HCT116 (cell line): ENCODE results near the gene HSP90AB1. TPM values are rescaled to one million over a fixed set of nuclear protein-coding genes. Genes with fewer than 3 reads are reported as not detected.
A peak's percentile ranks its signal among the peaks of the same experiment; 100 is the strongest.

ENCODE experiments used
- ATAC-seq: fragments of 200-7000 bp; cut with Tn5 transposase; 2 replicates; pipeline ENCODE4 v1.9.1; 2020; ENCODE audit warnings: mild to moderate bottlenecking, moderate library complexity
- BruUV-seq: library from RNA; stranded (reverse); fragments of 400-500 nt; replicated peaks from 2 replicates; lab custom pipeline; 2021; lab: Mats Ljungman, UMichigan
- CTCF ChIA-PET: fragments of 300-600 bp; sonication (Branson Sonifier 250); formaldehyde crosslinking; loops from one replicate; lab custom pipeline; 2021; ENCODE audit warnings: antibody characterized with exemption; lab: Charles Lee
- POLR2A ChIA-PET: fragments of 300-600, 350-600 bp; sonication (Branson Sonifier 250); formaldehyde crosslinking; loops from one replicate; lab custom pipeline; 2021; ENCODE audit warnings: antibody characterized with exemption; lab: Charles Lee
- RAD21 ChIA-PET, 2 experiments: fragments of 300-600 bp; sonication (Branson Sonifier 250); formaldehyde crosslinking; loops; one replicate each; lab custom pipeline; 2023; ENCODE audit warnings: low total read pairs in 2 of 2; ENCODE audit not compliant: uncharacterized antibody in 2 of 2, unreplicated experiment in 2 of 2, low non-redundant PET in 1 of 2; lab: Charles Lee
- DNase-seq: peaks from one replicate; pipeline ENCODE4 v3.0.0-alpha.2; 2010; ENCODE audit warnings: low read depth, low spot score
- H2AFZ ChIP-seq: fragments of 200-600 bp; shearing (Covaris generic), sonication (generic); 2 replicates; pipeline ENCODE4 v1.6.1; 2017; ENCODE audit warnings: low read depth, mixed run types, mixed read lengths, antibody characterized with exemption, low read length; ENCODE audit not compliant: poor library complexity, severe bottlenecking
- H3K27ac ChIP-seq: 2 replicates; pipeline ENCODE4 v1.5.1; 2012; ENCODE audit warnings: low read depth, low read length
- H3K27me3 ChIP-seq: fragments of 200-600 bp; sonication (generic); 2 replicates; pipeline ENCODE4 v1.6.1; 2016; ENCODE audit warnings: mixed run types, low read length, mixed read lengths; ENCODE audit not compliant: insufficient read depth
- H3K36me3 ChIP-seq, 2 experiments: fragments of 200-500 bp in 1 of 2; fragments of 200-600 bp in 1 of 2; sonication (Bioruptor generic) in 1 of 2; sonication (generic) in 1 of 2; 2 replicates each; pipeline versions ENCODE4 v1.5.1 to v1.6.1; 2014 to 2016; ENCODE audit warnings: low read length in 2 of 2, inconsistent platforms in 1 of 2, mixed read lengths in 1 of 2, mixed run types in 1 of 2; ENCODE audit not compliant: insufficient read depth in 2 of 2, control insufficient read depth in 1 of 2
- H3K4me1 ChIP-seq, 2 experiments: fragments of 200-600 bp in 1 of 2; sonication (generic) in 1 of 2; 2 replicates each; pipeline versions ENCODE4 v1.5.1 to v1.6.1; 2012 to 2017; ENCODE audit warnings: low read length in 2 of 2, inconsistent platforms in 1 of 2, mild to moderate bottlenecking in 1 of 2, mixed read lengths in 1 of 2, mixed run types in 1 of 2, moderate library complexity in 1 of 2; ENCODE audit not compliant: insufficient read depth in 2 of 2, control insufficient read depth in 1 of 2
- H3K4me2 ChIP-seq: fragments of 200-600 bp; sonication (generic); 2 replicates; pipeline ENCODE4 v1.6.1; 2017; ENCODE audit warnings: mixed run types, low read length, mixed read lengths
- H3K4me3 ChIP-seq, 2 experiments: fragments of 200-600 bp in 1 of 2; sonication (generic) in 1 of 2; replicated peaks in 1 of 2; 2 replicates each; pipeline ENCODE4 v1.5.1; 2011 to 2016; ENCODE audit warnings: low read length in 2 of 2, control low read depth in 1 of 2, low read depth in 1 of 2, mild to moderate bottlenecking in 1 of 2, mixed read lengths in 1 of 2, mixed run types in 1 of 2
- H3K79me2 ChIP-seq: fragments of 200-600 bp; sonication (generic); 2 replicates; pipeline ENCODE4 v1.6.1; 2017; ENCODE audit warnings: mild to moderate bottlenecking, mixed run types, low read length, moderate library complexity, mixed read lengths; ENCODE audit not compliant: insufficient read depth
- H3K9ac ChIP-seq: fragments of 200-600 bp; sonication (generic); 2 replicates; pipeline ENCODE4 v1.6.1; 2016; ENCODE audit warnings: low read length, mixed read lengths
- H3K9me2 ChIP-seq: fragments of 200-600 bp; sonication (generic), shearing (Covaris generic); 2 replicates; pipeline ENCODE4 v1.6.1; 2017; ENCODE audit warnings: mixed run types, mild to moderate bottlenecking, moderate library complexity; ENCODE audit not compliant: insufficient read depth
- H3K9me3 ChIP-seq, 2 experiments: fragments of 200-500 bp in 1 of 2; fragments of 200-600 bp in 1 of 2; sonication (Bioruptor generic) in 1 of 2; sonication (generic) in 1 of 2; 2 replicates each; pipeline ENCODE4 v1.6.1; 2014 to 2017; ENCODE audit warnings: low read length in 2 of 2, mixed read lengths in 2 of 2, inconsistent platforms in 1 of 2, low read depth in 1 of 2, mild to moderate bottlenecking in 1 of 2, mixed run types in 1 of 2, moderate library complexity in 1 of 2; ENCODE audit not compliant: control insufficient read depth in 1 of 2, insufficient read depth in 1 of 2
- H4K20me1 ChIP-seq: fragments of 200-600 bp; sonication (generic), shearing (Covaris generic); 2 replicates; pipeline ENCODE4 v1.6.1; 2017; ENCODE audit warnings: mixed run types, mild to moderate bottlenecking, moderate library complexity; ENCODE audit not compliant: insufficient read depth
- CBX3 ChIP-seq: IDR thresholded peaks from 2 replicates; pipeline ENCODE4 v1.6.1; 2012; ENCODE audit warnings: low read depth
- CEBPB ChIP-seq: IDR thresholded peaks from 2 replicates; pipeline ENCODE4 v1.6.1; 2012; ENCODE audit warnings: low read depth
- EGR1 ChIP-seq: IDR thresholded peaks from 2 replicates; pipeline ENCODE4 v1.6.1; 2012; ENCODE audit warnings: low read depth
- ELF1 ChIP-seq: IDR thresholded peaks from 2 replicates; pipeline ENCODE4 v1.6.1; 2012; ENCODE audit warnings: low read depth, borderline replicate concordance
- EZH2 ChIP-seq: fragments of 200-600 bp; sonication (generic); IDR thresholded peaks from 2 replicates; pipeline ENCODE4 v1.6.1; 2017; ENCODE audit warnings: antibody characterized with exemption, mixed run types
- EZH2phosphoT487 ChIP-seq: fragments of 200-600 bp; IDR thresholded peaks from 2 replicates; pipeline ENCODE4 v1.6.1; 2018; ENCODE audit warnings: antibody characterized with exemption, borderline replicate concordance
- FOSL1 ChIP-seq: IDR thresholded peaks from 2 replicates; pipeline ENCODE4 v1.6.1; 2012; ENCODE audit warnings: low read depth
- JUND ChIP-seq: IDR thresholded peaks from 2 replicates; pipeline ENCODE4 v1.6.1; 2012
- POLR2A ChIP-seq: IDR thresholded peaks from 2 replicates; pipeline ENCODE4 v1.7.0; 2011; ENCODE audit warnings: borderline replicate concordance; ENCODE audit not compliant: insufficient read depth, insufficient read length; ENCODE audit errors: extremely low read depth
- SRF ChIP-seq: IDR thresholded peaks from 2 replicates; pipeline ENCODE4 v1.6.1; 2012; ENCODE audit warnings: low read depth
- TCF7L2 ChIP-seq: IDR thresholded peaks from 2 replicates; pipeline ENCODE4 v1.7.0; 2011; ENCODE audit warnings: borderline replicate concordance, inconsistent platforms; ENCODE audit not compliant: insufficient read depth, insufficient read length; ENCODE audit errors: extremely low read depth
- ZFX ChIP-seq: fragments of 450-650 bp; IDR thresholded peaks from 2 replicates; pipeline ENCODE4 v1.6.1; 2017
- ZNF274 ChIP-seq: fragments of 200-500 bp; sonication (Bioruptor generic); IDR thresholded peaks from 2 replicates; pipeline ENCODE4 v1.6.1; 2014; ENCODE audit warnings: mild to moderate bottlenecking, low read depth, low read length, inconsistent platforms
- intact Hi-C: fragments of 100-400 bp; cut with micrococcal nuclease; formaldehyde crosslinking; loops from 2 replicates; pipeline ENCODE4 v1.10.0; 2022
- total RNA-seq: library from RNA; stranded (reverse); gene quantifications from one replicate; pipeline ENCODE4 v1.2.1, GENCODE V29; 2021; ENCODE audit not compliant: unreplicated experiment
- TF ChIP-seq, protein P1 (sequence below): IDR thresholded peaks from 2 replicates; pipeline ENCODE4 v1.6.1; 2011; ENCODE audit warnings: mild to moderate bottlenecking, low read length, moderate library complexity; ENCODE audit not compliant: insufficient replicate concordance; ENCODE audit errors: extremely low read depth
- TF ChIP-seq, protein P2 (sequence below): IDR thresholded peaks from 2 replicates; pipeline ENCODE4 v1.6.1; 2012
- TF ChIP-seq, protein P3 (sequence below): IDR thresholded peaks from 2 replicates; pipeline ENCODE4 v1.6.1; 2012; ENCODE audit warnings: low read depth

Gene HSP90AB1
- total RNA-seq, 1 experiment from 2014 or later, result 2,554 TPM

DNA sequence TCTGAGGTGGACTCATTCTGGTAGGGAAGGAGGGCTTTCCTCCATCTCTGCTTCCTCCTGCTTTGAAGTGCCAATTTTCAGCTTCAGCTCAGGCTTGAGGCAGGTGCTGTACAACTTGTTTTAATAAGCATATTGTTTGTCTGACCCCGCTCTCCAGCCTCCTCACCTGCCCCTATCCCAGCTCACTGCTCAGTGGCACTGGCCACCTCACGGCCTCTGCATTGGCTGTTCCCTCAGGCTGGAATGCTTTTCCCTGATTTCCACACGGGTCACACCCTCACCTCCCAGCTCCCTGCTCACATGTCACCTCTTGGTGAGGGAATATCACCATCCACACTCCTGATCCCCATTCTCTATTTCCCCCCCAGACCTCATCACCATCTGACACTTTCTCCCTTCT lies 52.0 kb downstream of the HSP90AB1 start:
- ATAC-seq (no peak), DNase-seq (no peak)
- ChIA-PET RAD21 (no interaction called here), POLR2A (no interaction called here), CTCF (no interaction called here)
- no peaks in the 10 kb centered on the region for H3K27me3 ChIP-seq
- no peak overlapping the region for H3K4me2 ChIP-seq
- H3K27ac ChIP-seq, result no peak overlapping the region
- H2AFZ ChIP-seq, result no peak overlapping the region
- peaks cover 12 to 29% of the 10 kb centered on the region in 2 experiments for H3K36me3 ChIP-seq
- no peaks in the 10 kb centered on the region for H3K79me2 ChIP-seq
- no peak overlapping the region for H3K9ac ChIP-seq
- H3K9me2 ChIP-seq, result no peaks in the 10 kb centered on the region
- no peaks in the 10 kb centered on the region for H3K9me3 ChIP-seq
- no peak overlapping the region for H3K4me3 ChIP-seq
- intact Hi-C loops, result no loop called here
- TSS peak; percentile 28 for BruUV-seq
- peaks cover 4 to 9% of the 10 kb centered on the region in 2 experiments; a peak in 3 of 4 replicates for H3K4me1 ChIP-seq
- no peaks in the 10 kb centered on the region for H4K20me1 ChIP-seq
- no peak for TF ChIP-seq POLR2A
- TF ChIP-seq CBX3, result no peak
- TF ChIP-seq TCF7L2, result no peak
- no peak for TF ChIP-seq EZH2
- TF ChIP-seq, protein P1, sequence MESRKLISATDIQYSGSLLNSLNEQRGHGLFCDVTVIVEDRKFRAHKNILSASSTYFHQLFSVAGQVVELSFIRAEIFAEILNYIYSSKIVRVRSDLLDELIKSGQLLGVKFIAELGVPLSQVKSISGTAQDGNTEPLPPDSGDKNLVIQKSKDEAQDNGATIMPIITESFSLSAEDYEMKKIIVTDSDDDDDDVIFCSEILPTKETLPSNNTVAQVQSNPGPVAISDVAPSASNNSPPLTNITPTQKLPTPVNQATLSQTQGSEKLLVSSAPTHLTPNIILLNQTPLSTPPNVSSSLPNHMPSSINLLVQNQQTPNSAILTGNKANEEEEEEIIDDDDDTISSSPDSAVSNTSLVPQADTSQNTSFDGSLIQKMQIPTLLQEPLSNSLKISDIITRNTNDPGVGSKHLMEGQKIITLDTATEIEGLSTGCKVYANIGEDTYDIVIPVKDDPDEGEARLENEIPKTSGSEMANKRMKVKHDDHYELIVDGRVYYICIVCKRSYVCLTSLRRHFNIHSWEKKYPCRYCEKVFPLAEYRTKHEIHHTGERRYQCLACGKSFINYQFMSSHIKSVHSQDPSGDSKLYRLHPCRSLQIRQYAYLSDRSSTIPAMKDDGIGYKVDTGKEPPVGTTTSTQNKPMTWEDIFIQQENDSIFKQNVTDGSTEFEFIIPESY, result no peak
- no peak for TF ChIP-seq EGR1
- TF ChIP-seq SRF, result no peak
- TF ChIP-seq ZFX, result no peak
- TF ChIP-seq, all 23 proteins: peak for 0

DNA sequence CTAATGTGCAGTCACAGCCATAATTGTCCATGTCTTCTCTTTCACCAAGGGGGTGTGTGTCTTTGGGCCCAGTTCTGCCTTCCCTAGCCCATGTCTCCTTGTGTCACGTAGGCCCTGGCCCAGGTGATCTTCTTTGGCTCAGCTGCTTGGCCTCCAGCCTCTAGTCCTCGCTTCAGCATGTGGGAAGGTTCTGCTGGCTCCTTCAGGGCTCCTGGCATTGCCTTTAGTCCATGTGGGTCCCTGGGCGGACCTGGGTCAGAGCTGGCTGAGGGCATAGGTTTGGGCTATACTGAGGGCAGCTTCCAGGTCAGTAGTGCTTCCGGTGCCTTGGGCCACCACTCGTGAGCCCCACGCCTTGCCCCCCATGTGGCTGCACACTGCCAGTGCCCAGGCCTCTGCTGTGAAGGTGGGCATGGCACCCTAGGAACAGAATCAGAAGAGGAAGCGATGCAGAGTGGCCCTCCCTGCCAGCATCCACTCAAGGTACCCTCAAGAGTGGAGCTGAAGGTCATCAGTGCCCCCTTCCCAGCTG lies 53.5 kb downstream of the HSP90AB1 start:
- DNase-seq (no peak), ATAC-seq (no peak)
- H3K27me3 ChIP-seq, result no peaks in the 10 kb centered on the region
- no peak overlapping the region for H3K4me2 ChIP-seq
- H3K27ac ChIP-seq, result no peak overlapping the region
- peaks cover 17 to 41% of the 10 kb centered on the region in 2 experiments for H3K36me3 ChIP-seq
- no peak overlapping the region for H2AFZ ChIP-seq
- ChIA-PET POLR2A (no interaction called here), RAD21 (no interaction called here), CTCF (no interaction called here)
- H3K9ac ChIP-seq, result no peak overlapping the region
- intact Hi-C loops, result no loop called here
- no peaks in the 10 kb centered on the region for H3K79me2 ChIP-seq
- BruUV-seq, result no TSS peak
- peaks cover 0 to under 1% of the 10 kb centered on the region in 2 experiments; a peak in 1 of 4 replicates for H3K4me1 ChIP-seq
- H3K9me3 ChIP-seq, result no peaks in the 10 kb centered on the region
- no peak overlapping the region for H3K4me3 ChIP-seq
- H4K20me1 ChIP-seq, result no peaks in the 10 kb centered on the region
- H3K9me2 ChIP-seq, result no peaks in the 10 kb centered on the region
- TF ChIP-seq CBX3 (no peak), SRF (no peak), ZNF274 (no peak), EZH2phosphoT487 (no peak), FOSL1 (no peak), TCF7L2 (no peak), ELF1 (no peak), JUND (no peak), POLR2A (no peak), CEBPB (no peak), ZFX (no peak)
- TF ChIP-seq, protein P2, sequence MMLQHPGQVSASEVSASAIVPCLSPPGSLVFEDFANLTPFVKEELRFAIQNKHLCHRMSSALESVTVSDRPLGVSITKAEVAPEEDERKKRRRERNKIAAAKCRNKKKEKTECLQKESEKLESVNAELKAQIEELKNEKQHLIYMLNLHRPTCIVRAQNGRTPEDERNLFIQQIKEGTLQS, result no peak
- TF ChIP-seq, protein P3, sequence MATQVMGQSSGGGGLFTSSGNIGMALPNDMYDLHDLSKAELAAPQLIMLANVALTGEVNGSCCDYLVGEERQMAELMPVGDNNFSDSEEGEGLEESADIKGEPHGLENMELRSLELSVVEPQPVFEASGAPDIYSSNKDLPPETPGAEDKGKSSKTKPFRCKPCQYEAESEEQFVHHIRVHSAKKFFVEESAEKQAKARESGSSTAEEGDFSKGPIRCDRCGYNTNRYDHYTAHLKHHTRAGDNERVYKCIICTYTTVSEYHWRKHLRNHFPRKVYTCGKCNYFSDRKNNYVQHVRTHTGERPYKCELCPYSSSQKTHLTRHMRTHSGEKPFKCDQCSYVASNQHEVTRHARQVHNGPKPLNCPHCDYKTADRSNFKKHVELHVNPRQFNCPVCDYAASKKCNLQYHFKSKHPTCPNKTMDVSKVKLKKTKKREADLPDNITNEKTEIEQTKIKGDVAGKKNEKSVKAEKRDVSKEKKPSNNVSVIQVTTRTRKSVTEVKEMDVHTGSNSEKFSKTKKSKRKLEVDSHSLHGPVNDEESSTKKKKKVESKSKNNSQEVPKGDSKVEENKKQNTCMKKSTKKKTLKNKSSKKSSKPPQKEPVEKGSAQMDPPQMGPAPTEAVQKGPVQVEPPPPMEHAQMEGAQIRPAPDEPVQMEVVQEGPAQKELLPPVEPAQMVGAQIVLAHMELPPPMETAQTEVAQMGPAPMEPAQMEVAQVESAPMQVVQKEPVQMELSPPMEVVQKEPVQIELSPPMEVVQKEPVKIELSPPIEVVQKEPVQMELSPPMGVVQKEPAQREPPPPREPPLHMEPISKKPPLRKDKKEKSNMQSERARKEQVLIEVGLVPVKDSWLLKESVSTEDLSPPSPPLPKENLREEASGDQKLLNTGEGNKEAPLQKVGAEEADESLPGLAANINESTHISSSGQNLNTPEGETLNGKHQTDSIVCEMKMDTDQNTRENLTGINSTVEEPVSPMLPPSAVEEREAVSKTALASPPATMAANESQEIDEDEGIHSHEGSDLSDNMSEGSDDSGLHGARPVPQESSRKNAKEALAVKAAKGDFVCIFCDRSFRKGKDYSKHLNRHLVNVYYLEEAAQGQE, result no peak
